Measurements from ENCODE around the gene ICOS. TPM values are rescaled to one million over a fixed set of nuclear protein-coding genes. Genes with fewer than 3 reads are reported as not detected.

The ICOS gene
- total and polyA plus RNA-seq, 2 donors (not counting 3 experiments of a cell fraction or from before 2014, with no cell fraction given): not detected

DNA sequence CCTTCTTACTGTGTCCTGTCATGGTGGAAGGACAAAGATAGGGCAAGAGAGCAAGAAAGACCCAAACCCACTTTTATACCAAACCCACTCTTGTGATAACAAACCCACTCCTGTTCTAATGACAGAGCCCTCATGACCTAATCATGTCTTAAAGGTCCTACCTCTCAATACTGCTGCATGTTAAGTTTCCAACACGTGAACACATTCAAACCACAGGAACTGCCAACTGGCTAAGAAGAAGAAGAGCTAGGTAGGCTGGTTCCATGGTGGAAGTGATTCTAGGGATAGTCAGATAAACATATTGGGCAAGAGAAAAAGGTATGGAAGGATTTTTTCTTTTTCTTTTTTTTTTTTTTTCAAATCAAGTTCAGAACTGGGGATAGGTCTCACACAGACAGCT lies 47.0 kb upstream of the ICOS start:
- no peak overlapping the region for H3K4me2 ChIP-seq (ENCODE audit: insufficient read depth, low read length)
- H3K9me3 ChIP-seq (replicated peaks; ENCODE audit: control insufficient read depth, insufficient read depth, low read length): no peaks in the 10 kb centered on the region
- no peak overlapping the region for H3K9ac ChIP-seq (replicated peaks; ENCODE audit: extremely low read depth, insufficient read depth, low read length)
- FAIRE-seq: no peak
- dilution Hi-C loops (cut with MboI; ENCODE audit: extremely low pct_ligation_motif_present, low sequenced_read_pairs) (no loop called here), intact Hi-C loops (cut with micrococcal nuclease) (no loop called here)
- TF ChIP-seq, protein P1, sequence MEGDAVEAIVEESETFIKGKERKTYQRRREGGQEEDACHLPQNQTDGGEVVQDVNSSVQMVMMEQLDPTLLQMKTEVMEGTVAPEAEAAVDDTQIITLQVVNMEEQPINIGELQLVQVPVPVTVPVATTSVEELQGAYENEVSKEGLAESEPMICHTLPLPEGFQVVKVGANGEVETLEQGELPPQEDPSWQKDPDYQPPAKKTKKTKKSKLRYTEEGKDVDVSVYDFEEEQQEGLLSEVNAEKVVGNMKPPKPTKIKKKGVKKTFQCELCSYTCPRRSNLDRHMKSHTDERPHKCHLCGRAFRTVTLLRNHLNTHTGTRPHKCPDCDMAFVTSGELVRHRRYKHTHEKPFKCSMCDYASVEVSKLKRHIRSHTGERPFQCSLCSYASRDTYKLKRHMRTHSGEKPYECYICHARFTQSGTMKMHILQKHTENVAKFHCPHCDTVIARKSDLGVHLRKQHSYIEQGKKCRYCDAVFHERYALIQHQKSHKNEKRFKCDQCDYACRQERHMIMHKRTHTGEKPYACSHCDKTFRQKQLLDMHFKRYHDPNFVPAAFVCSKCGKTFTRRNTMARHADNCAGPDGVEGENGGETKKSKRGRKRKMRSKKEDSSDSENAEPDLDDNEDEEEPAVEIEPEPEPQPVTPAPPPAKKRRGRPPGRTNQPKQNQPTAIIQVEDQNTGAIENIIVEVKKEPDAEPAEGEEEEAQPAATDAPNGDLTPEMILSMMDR (IDR thresholded peaks at IDR 0.05; ENCODE audit: extremely low read depth in 1 of 2, insufficient read depth in 1 of 2, low read depth in 1 of 2, low read length in 2 of 2): no peak
- TF ChIP-seq FOS (IDR thresholded peaks at IDR 0.05; ENCODE audit: borderline replicate concordance, insufficient read depth, low read length): no peak
- TF ChIP-seq JUN (IDR thresholded peaks at IDR 0.05; ENCODE audit: borderline replicate concordance, insufficient read depth, insufficient read length, low read depth): no peak
- no peak for TF ChIP-seq POLR2A (IDR thresholded peaks at IDR 0.05; ENCODE audit: low read depth, low read length)
- TF ChIP-seq GATA2 (IDR thresholded peaks at IDR 0.05; ENCODE audit: insufficient read depth, insufficient read length, low read depth, low read length): no peak
- no peak for TF ChIP-seq MYC (IDR thresholded peaks at IDR 0.05; ENCODE audit: low read depth, low read length)
- TF ChIP-seq EZH2 (IDR thresholded peaks at IDR 0.05; ENCODE audit: borderline replicate concordance, low read depth, low read length, severe bottlenecking): no peak
- TF ChIP-seq POLR2AphosphoS5 (IDR thresholded peaks at IDR 0.05; ENCODE audit: insufficient read depth, low read depth, low read length): no peak
- no peak for TF ChIP-seq MAX (IDR thresholded peaks at IDR 0.05; ENCODE audit: insufficient read depth, insufficient read length)
- no peaks in the 10 kb centered on the region for H3K4me1 ChIP-seq (ENCODE audit: control insufficient read depth, extremely low read depth, insufficient read depth, low read length)
- no peak overlapping the region for H2AFZ ChIP-seq (ENCODE audit: low read depth, low read length)
- no TSS peak for BruUV-seq (replicated peaks)
- H3K79me2 ChIP-seq (ENCODE audit: control insufficient read depth, insufficient read depth, low read length): no peaks in the 10 kb centered on the region
- H3K27me3 ChIP-seq (ENCODE audit: control insufficient read depth in 2 of 2, insufficient read depth in 2 of 2, low read length in 2 of 2): peaks cover 6 to 12% of the 10 kb centered on the region in 2 experiments
- no peak overlapping the region for H3K27ac ChIP-seq (ENCODE audit: insufficient read depth, low read depth, low read length)
- H3K9me1 ChIP-seq (replicated peaks; ENCODE audit: control insufficient read depth, extremely low read depth, insufficient read depth, low read length): no peaks in the 10 kb centered on the region
- ChIA-PET CTCF (interaction anchor here (0.9 to 1.0 kb wide), 2 partner anchors 74 to 1321 kb away, joined by 3 read pairs; no protein-coding TSS in a partner anchor), POLR2A (no interaction called here)
- no peaks in the 10 kb centered on the region for H4K20me1 ChIP-seq (replicated peaks; ENCODE audit: control insufficient read depth, extremely low read depth, insufficient read depth, low read length)
- DNase-seq (ENCODE audit: low read depth, low spot score): no peak
- no peaks in the 10 kb centered on the region for H3K36me3 ChIP-seq (ENCODE audit: control insufficient read depth in 2 of 2, extremely low read depth in 1 of 2, insufficient read depth in 2 of 2, low read length in 2 of 2)
- no peak overlapping the region for H3K4me3 ChIP-seq (replicated peaks in 1 of 3; ENCODE audit: insufficient read depth in 1 of 3, low read depth in 1 of 3, low read length in 3 of 3)
